Spleen (tissue), 7 donors: ENCODE data around the gene PCGF3.

Experiments used
- CTCF ChIP-seq, 11 experiments: fragments of 200-600 bp in 7 of 11; fragments of 450-650 bp in 4 of 11; sonication (generic) in 4 of 11; IDR thresholded peaks in 8 of 11; conservative IDR thresholded peaks in 3 of 11; 1 replicate in 7 of 11; 2 replicates in 4 of 11; pipeline versions ENCODE4 v1.4.0 to v1.8.0; 2016 to 2021; ENCODE audit warnings: antibody characterized with exemption in 11 of 11, inconsistent platforms in 4 of 11, mild to moderate bottlenecking in 1 of 11
- POLR2AphosphoS5 ChIP-seq, 3 donors: sonication (generic); formaldehyde crosslinking; IDR thresholded peaks; one replicate each; pipeline ENCODE4 v1.5.1; 2017; ENCODE audit warnings: antibody characterized with exemption in 3 of 3
- donor health status: DM: no; HTN: no; CAD: no; lungs with moderate emphysema.
- donor health status: DM: no; HTN: no; CAD: no.
- donor health status: DM: no; HTN: no; CAD: no.

- TF ChIP-seq CTCF (IDR thresholded peaks at IDR 0.05 in 8 of 11, conservative IDR thresholded peaks at IDR 0.05 in 3 of 11) (no peak), POLR2AphosphoS5 (IDR thresholded peaks at IDR 0.05) (no peak)
Measured at GRCh38 chr4:795726-796119, 90.1 kb downstream of the PCGF3 start.
